Activated naive CD4-positive, alpha-beta T cell treated with anti-CD3 and anti-CD28 coated beads, Interleukin-2, amount 50 U/mL, for 24 hours (primary cell): ENCODE measurements around the gene LRP1.

ENCODE experiments used
- H3K27ac Mint-ChIP-seq: one replicate; pipeline ENCODE4 v1.8.0; 2021; ENCODE audit warnings: mild to moderate bottlenecking, mixed read lengths
- H3K27me3 Mint-ChIP-seq: one replicate; pipeline ENCODE4 v1.8.0; 2021; ENCODE audit warnings: mixed read lengths
- H3K36me3 Mint-ChIP-seq: one replicate; pipeline ENCODE4 v1.8.0; 2021; ENCODE audit warnings: mixed read lengths
- H3K4me1 Mint-ChIP-seq: one replicate; pipeline ENCODE4 v1.8.0; 2021; ENCODE audit warnings: mixed read lengths
- H3K4me3 Mint-ChIP-seq: one replicate; pipeline ENCODE4 v1.8.0; 2021; ENCODE audit warnings: mild to moderate bottlenecking, mixed read lengths
- H3K9me3 Mint-ChIP-seq: one replicate; pipeline ENCODE4 v1.8.0; 2021; ENCODE audit warnings: mixed read lengths

Gene LRP1

GRCh38 chr12:57091638-57092528, 36.4 kb upstream of the LRP1 start:
- Mint-ChIP-seq H3K4me1 (peaks cover 71% of the 10 kb centered on the region), H3K27me3 (no peaks in the 10 kb centered on the region), H3K36me3 (peaks cover 13% of the 10 kb centered on the region), H3K9me3 (no peaks in the 10 kb centered on the region), H3K4me3 (peak overlapping the region; percentile 63), H3K27ac (peak overlapping the region; percentile 74)

GRCh38 chr12:57092529-57092862, 35.8 kb upstream of the LRP1 start:
- peaks cover 76% of the 10 kb centered on the region for H3K4me1 Mint-ChIP-seq
- peak overlapping the region; percentile 40 for H3K4me3 Mint-ChIP-seq

GRCh38 chr12:57092876-57093414, 35.3 kb upstream of the LRP1 start:
- Mint-ChIP-seq H3K4me1 (peaks cover 75% of the 10 kb centered on the region), H3K36me3 (peaks cover 13% of the 10 kb centered on the region), H3K9me3 (no peaks in the 10 kb centered on the region), H3K4me3 (peak overlapping the region; percentile 40), H3K27me3 (no peaks in the 10 kb centered on the region), H3K27ac (peak overlapping the region; percentile 52)

More at GRCh38 chr12:57092529-57092862, 35.8 kb upstream of the LRP1 start:
- H3K27ac Mint-ChIP-seq: peak overlapping the region; percentile 52
- peaks cover 13% of the 10 kb centered on the region for H3K36me3 Mint-ChIP-seq
- no peaks in the 10 kb centered on the region for H3K27me3 Mint-ChIP-seq
- H3K9me3 Mint-ChIP-seq: no peaks in the 10 kb centered on the region

- Mint-ChIP-seq H3K9me3 (no peaks in the 10 kb centered on the region), H3K27ac (peak overlapping the region; percentile 70), H3K27me3 (no peaks in the 10 kb centered on the region), H3K36me3 (peaks cover 15% of the 10 kb centered on the region), H3K4me1 (peaks cover 71% of the 10 kb centered on the region), H3K4me3 (peak overlapping the region; percentile 67)
These were observed 34.7 kb upstream of the LRP1 start for GRCh38 chr12:57093415-57094207.

- no peaks in the 10 kb centered on the region for H3K9me3 Mint-ChIP-seq
- H3K4me3 Mint-ChIP-seq: peak overlapping the region; percentile 13
- H3K27ac Mint-ChIP-seq: peak overlapping the region; percentile 77
- peaks cover 73% of the 10 kb centered on the region for H3K4me1 Mint-ChIP-seq
- H3K36me3 Mint-ChIP-seq: peaks cover 17% of the 10 kb centered on the region
- H3K27me3 Mint-ChIP-seq: no peaks in the 10 kb centered on the region
These were observed 33.8 kb upstream of the LRP1 start for GRCh38 chr12:57094208-57095160.

- peaks cover 73% of the 10 kb centered on the region for H3K4me1 Mint-ChIP-seq
- H3K36me3 Mint-ChIP-seq: peaks cover 20% of the 10 kb centered on the region
- H3K9me3 Mint-ChIP-seq: no peaks in the 10 kb centered on the region
- peak overlapping the region; percentile 77 for H3K27ac Mint-ChIP-seq
- no peaks in the 10 kb centered on the region for H3K27me3 Mint-ChIP-seq
- H3K4me3 Mint-ChIP-seq: no peak overlapping the region
These were observed 32.8 kb upstream of the LRP1 start for GRCh38 chr12:57095440-57095839.

GRCh38 chr12:57096099-57096572, 32.1 kb upstream of the LRP1 start:
- H3K36me3 Mint-ChIP-seq: peaks cover 17% of the 10 kb centered on the region
- H3K4me1 Mint-ChIP-seq: peaks cover 72% of the 10 kb centered on the region
- no peaks in the 10 kb centered on the region for H3K27me3 Mint-ChIP-seq
- no peak overlapping the region for H3K4me3 Mint-ChIP-seq
- no peaks in the 10 kb centered on the region for H3K9me3 Mint-ChIP-seq
- peak overlapping the region; percentile 63 for H3K27ac Mint-ChIP-seq

GRCh38 chr12:57096748-57097553, 31.3 kb upstream of the LRP1 start:
- Mint-ChIP-seq H3K36me3 (peaks cover 17% of the 10 kb centered on the region), H3K27ac (peak overlapping the region; percentile 30), H3K4me1 (peaks cover 69% of the 10 kb centered on the region)

GRCh38 chr12:57097554-57097835, 30.8 kb upstream of the LRP1 start:
- Mint-ChIP-seq H3K36me3 (peaks cover 16% of the 10 kb centered on the region), H3K27me3 (no peaks in the 10 kb centered on the region), H3K9me3 (no peaks in the 10 kb centered on the region), H3K4me3 (no peak overlapping the region), H3K4me1 (peaks cover 69% of the 10 kb centered on the region), H3K27ac (no peak overlapping the region)

More at GRCh38 chr12:57096748-57097553, 31.3 kb upstream of the LRP1 start:
- Mint-ChIP-seq H3K9me3 (no peaks in the 10 kb centered on the region), H3K4me3 (no peak overlapping the region), H3K27me3 (no peaks in the 10 kb centered on the region)

GRCh38 chr12:57098546-57098945, 29.7 kb upstream of the LRP1 start:
- H3K27ac Mint-ChIP-seq: peak overlapping the region; percentile 26
- peaks cover 16% of the 10 kb centered on the region for H3K36me3 Mint-ChIP-seq
- no peaks in the 10 kb centered on the region for H3K9me3 Mint-ChIP-seq
- peaks cover 62% of the 10 kb centered on the region for H3K4me1 Mint-ChIP-seq
- no peak overlapping the region for H3K4me3 Mint-ChIP-seq
- H3K27me3 Mint-ChIP-seq: no peaks in the 10 kb centered on the region

- Mint-ChIP-seq H3K36me3 (peaks cover 16% of the 10 kb centered on the region), H3K4me3 (no peak overlapping the region), H3K27ac (peak overlapping the region; percentile 93), H3K9me3 (no peaks in the 10 kb centered on the region), H3K4me1 (peaks cover 64% of the 10 kb centered on the region), H3K27me3 (no peaks in the 10 kb centered on the region)
These were observed 29.1 kb upstream of the LRP1 start for GRCh38 chr12:57099047-57099714.

- H3K4me1 Mint-ChIP-seq: peaks cover 65% of the 10 kb centered on the region
- H3K9me3 Mint-ChIP-seq: no peaks in the 10 kb centered on the region
These were observed 28.5 kb upstream of the LRP1 start for GRCh38 chr12:57099766-57100165.

GRCh38 chr12:57101892-57102695, 26.2 kb upstream of the LRP1 start:
- Mint-ChIP-seq H3K27me3 (no peaks in the 10 kb centered on the region), H3K4me3 (no peak overlapping the region), H3K4me1 (peaks cover 59% of the 10 kb centered on the region), H3K27ac (peak overlapping the region; percentile 51), H3K36me3 (peaks cover 10% of the 10 kb centered on the region), H3K9me3 (no peaks in the 10 kb centered on the region)

More at GRCh38 chr12:57099766-57100165, 28.5 kb upstream of the LRP1 start:
- no peak overlapping the region for H3K4me3 Mint-ChIP-seq
- peak overlapping the region; percentile 93 for H3K27ac Mint-ChIP-seq
- peaks cover 16% of the 10 kb centered on the region for H3K36me3 Mint-ChIP-seq
- H3K27me3 Mint-ChIP-seq: no peaks in the 10 kb centered on the region
